ENCODE results near the gene AARS2. TPM values are rescaled to one million over a fixed set of nuclear protein-coding genes. Genes with fewer than 3 reads are reported as not detected.

The AARS2 gene
- total RNA-seq, 1 donor from 2014 or later: 7.9 TPM

GRCh38 chr6:44311304-44311703 is 1.8 kb downstream of the AARS2 start:
- TF ChIP-seq, protein P1, sequence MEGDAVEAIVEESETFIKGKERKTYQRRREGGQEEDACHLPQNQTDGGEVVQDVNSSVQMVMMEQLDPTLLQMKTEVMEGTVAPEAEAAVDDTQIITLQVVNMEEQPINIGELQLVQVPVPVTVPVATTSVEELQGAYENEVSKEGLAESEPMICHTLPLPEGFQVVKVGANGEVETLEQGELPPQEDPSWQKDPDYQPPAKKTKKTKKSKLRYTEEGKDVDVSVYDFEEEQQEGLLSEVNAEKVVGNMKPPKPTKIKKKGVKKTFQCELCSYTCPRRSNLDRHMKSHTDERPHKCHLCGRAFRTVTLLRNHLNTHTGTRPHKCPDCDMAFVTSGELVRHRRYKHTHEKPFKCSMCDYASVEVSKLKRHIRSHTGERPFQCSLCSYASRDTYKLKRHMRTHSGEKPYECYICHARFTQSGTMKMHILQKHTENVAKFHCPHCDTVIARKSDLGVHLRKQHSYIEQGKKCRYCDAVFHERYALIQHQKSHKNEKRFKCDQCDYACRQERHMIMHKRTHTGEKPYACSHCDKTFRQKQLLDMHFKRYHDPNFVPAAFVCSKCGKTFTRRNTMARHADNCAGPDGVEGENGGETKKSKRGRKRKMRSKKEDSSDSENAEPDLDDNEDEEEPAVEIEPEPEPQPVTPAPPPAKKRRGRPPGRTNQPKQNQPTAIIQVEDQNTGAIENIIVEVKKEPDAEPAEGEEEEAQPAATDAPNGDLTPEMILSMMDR (IDR thresholded peaks at IDR 0.05): no peak
- H3K9me3 Mint-ChIP-seq (ENCODE audit: low read depth): no peaks in the 10 kb centered on the region
- no peak for DNase-seq (ENCODE audit: low spot score)
- H3K27ac Mint-ChIP-seq (ENCODE audit: unreplicated experiment): no peak overlapping the region
- H3K36me3 Mint-ChIP-seq (ENCODE audit: low read depth): peaks cover 16% of the 10 kb centered on the region
- peaks cover 8% of the 10 kb centered on the region for H3K27me3 Mint-ChIP-seq (ENCODE audit: low read depth)
- peaks cover 16% of the 10 kb centered on the region for H3K4me1 Mint-ChIP-seq (ENCODE audit: low read depth)
- H3K4me3 Mint-ChIP-seq (ENCODE audit: unreplicated experiment): no peak overlapping the region

DNA sequence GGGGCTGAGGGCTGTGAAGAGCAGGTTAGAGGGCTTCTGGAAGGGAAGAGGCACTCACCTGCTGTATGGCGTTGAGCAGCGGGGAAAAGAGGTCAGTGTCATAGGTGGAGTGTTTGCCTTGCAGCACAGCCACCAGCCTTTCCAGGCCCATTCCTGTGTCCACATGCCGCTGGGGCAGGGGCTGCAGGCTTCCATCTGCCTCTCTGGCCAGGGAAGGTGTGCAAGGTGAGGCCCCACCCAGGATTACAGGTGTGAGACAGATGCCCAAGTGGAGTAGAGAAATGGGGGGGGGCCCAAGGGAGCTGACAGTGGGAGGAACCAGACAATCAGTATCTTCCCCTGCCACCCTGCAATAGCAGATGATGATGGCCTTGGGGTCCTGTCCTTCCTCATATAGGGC is 2.9 kb downstream of the AARS2 start:
- TF ChIP-seq, protein P1 (IDR thresholded peaks at IDR 0.05): no peak
- H3K4me1 Mint-ChIP-seq (ENCODE audit: low read depth): peaks cover 16% of the 10 kb centered on the region
- peaks cover 2% of the 10 kb centered on the region for H3K27me3 Mint-ChIP-seq (ENCODE audit: low read depth)
- no peaks in the 10 kb centered on the region for H3K9me3 Mint-ChIP-seq (ENCODE audit: low read depth)
- DNase-seq (ENCODE audit: low spot score): no peak
- no peak overlapping the region for H3K27ac Mint-ChIP-seq (ENCODE audit: unreplicated experiment)
- H3K36me3 Mint-ChIP-seq (ENCODE audit: low read depth): peaks cover 23% of the 10 kb centered on the region
- H3K4me3 Mint-ChIP-seq (ENCODE audit: unreplicated experiment): no peak overlapping the region

DNA sequence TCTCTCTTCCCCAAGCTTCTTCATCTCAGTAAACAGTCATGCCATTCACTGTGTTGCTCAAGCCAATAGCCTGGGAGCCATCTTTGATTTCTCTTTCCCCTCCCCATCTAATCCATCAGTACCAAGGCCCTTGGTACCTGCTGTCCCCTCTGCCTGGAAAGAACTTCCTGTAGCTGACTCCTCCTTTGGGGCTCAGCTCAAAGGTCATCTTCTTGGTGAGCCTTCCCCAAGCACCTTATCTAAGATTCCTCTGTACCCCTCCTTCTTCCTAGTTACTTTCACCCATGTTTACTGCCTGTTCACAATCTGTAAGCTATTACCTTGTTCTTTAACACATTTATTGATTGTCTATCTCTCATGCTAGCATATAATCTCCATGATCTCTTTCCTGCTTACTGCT is 3.5 kb downstream of the AARS2 start:
- Mint-ChIP-seq H3K4me1 (ENCODE audit: low read depth) (peaks cover 16% of the 10 kb centered on the region), H3K4me3 (ENCODE audit: unreplicated experiment) (no peak overlapping the region), H3K36me3 (ENCODE audit: low read depth) (peaks cover 23% of the 10 kb centered on the region), H3K27ac (ENCODE audit: unreplicated experiment) (no peak overlapping the region), H3K27me3 (ENCODE audit: low read depth) (no peaks in the 10 kb centered on the region), H3K9me3 (ENCODE audit: low read depth) (no peaks in the 10 kb centered on the region)
- TF ChIP-seq, protein P1 (IDR thresholded peaks at IDR 0.05): no peak
- no peak for DNase-seq (ENCODE audit: low spot score)

DNA sequence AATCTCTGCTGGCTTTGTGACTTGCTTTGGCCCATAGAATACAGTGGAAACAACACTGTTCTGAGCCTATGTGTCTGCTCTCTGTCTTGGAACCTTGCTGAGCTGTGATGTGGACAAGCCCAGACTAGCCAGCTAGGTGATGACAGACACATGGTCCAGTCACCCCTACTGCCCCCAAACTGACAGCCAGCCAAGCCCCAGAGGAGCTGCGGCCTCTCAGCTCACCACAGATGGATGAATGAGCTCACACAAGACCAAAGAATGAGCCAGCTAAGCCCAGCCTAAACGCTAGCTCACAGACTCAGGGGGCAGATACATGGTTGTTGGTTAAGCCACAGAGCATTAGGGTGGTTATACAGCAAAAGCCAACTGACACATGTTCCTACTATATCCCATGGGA is 4.1 kb downstream of the AARS2 start:
- Mint-ChIP-seq H3K4me3 (ENCODE audit: unreplicated experiment) (no peak overlapping the region), H3K27me3 (ENCODE audit: low read depth) (no peaks in the 10 kb centered on the region), H3K27ac (ENCODE audit: unreplicated experiment) (no peak overlapping the region), H3K36me3 (ENCODE audit: low read depth) (peaks cover 23% of the 10 kb centered on the region), H3K9me3 (ENCODE audit: low read depth) (no peaks in the 10 kb centered on the region), H3K4me1 (ENCODE audit: low read depth) (peaks cover 16% of the 10 kb centered on the region)
- no peak for DNase-seq (ENCODE audit: low spot score)
- TF ChIP-seq, protein P1 (IDR thresholded peaks at IDR 0.05): no peak

DNA sequence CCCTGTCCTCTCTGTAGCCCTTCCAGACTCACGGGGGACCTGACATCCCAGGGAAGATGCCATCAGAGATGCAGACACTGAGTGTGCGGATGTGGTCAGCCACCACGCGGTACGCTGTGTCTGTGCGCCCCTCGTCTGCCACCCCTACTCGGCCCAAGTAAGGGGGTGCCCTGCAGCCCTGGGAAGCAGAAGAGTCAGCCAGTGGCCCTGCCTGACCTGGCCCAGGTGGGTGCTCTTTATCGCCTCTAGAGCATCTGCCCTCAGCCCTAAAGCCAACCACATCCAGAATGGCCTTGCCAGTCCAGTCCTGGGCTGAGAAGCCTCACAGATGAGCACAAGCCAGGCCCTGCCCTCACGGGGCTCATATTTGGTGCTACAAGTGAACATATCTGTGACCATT is 5.9 kb downstream of the AARS2 start:
- TF ChIP-seq, protein P1 (IDR thresholded peaks at IDR 0.05): no peak
- peaks cover 7% of the 10 kb centered on the region for H3K4me1 Mint-ChIP-seq (ENCODE audit: low read depth)
- H3K9me3 Mint-ChIP-seq (ENCODE audit: low read depth): no peaks in the 10 kb centered on the region
- H3K27me3 Mint-ChIP-seq (ENCODE audit: low read depth): no peaks in the 10 kb centered on the region
- peaks cover 30% of the 10 kb centered on the region for H3K36me3 Mint-ChIP-seq (ENCODE audit: low read depth)
- no peak for DNase-seq (ENCODE audit: low spot score)
- no peak overlapping the region for H3K4me3 Mint-ChIP-seq (ENCODE audit: unreplicated experiment)
- no peak overlapping the region for H3K27ac Mint-ChIP-seq (ENCODE audit: unreplicated experiment)
